ENCODE measurements around the gene TLK2.

- no peak for TF ChIP-seq REST (IDR thresholded peaks at IDR 0.05; ENCODE audit: low read depth)
- TF ChIP-seq EP300 (IDR thresholded peaks at IDR 0.05; ENCODE audit: borderline replicate concordance) = no peak
- TF ChIP-seq RAD21 (IDR thresholded peaks at IDR 0.05; ENCODE audit: low read depth) = no peak
Observed at GRCh38 chr17:62657690-62658089, 179.1 kb downstream of the TLK2 start.

Measured in Ishikawa (cell line).